Activated CD4-positive, alpha-beta memory T cell treated with anti-CD3 and anti-CD28 coated beads, Interleukin-2, amount 10 ng/mL, durations not matched to agents 7 days and 5 days (primary cell): ENCODE data around the gene DESI1. TPM values are rescaled to one million over a fixed set of nuclear protein-coding genes. Genes with fewer than 3 reads are reported as not detected.

Source experiments
- CTCF ChIA-PET: fragments of 350-600 bp; sonication (Branson Sonifier 250); formaldehyde crosslinking; loops from one replicate; lab custom pipeline; 2021; ENCODE audit warnings: antibody characterized with exemption, inconsistent platforms; lab: Charles Lee
- POLR2A ChIA-PET: fragments of 350-600 bp; sonication (Branson Sonifier 250); formaldehyde crosslinking; loops from one replicate; lab custom pipeline; 2021; ENCODE audit warnings: antibody characterized with exemption; lab: Charles Lee
- DNase-seq: peaks from one replicate; pipeline ENCODE4 v3.0.0-alpha.2; 2020
- H3K27ac Mint-ChIP-seq: one replicate; pipeline ENCODE4 v1.8.0; 2021; ENCODE audit warnings: mild to moderate bottlenecking, mixed read lengths
- H3K27me3 Mint-ChIP-seq: one replicate; pipeline ENCODE4 v1.8.0; 2021; ENCODE audit warnings: mixed read lengths
- H3K36me3 Mint-ChIP-seq: one replicate; pipeline ENCODE4 v1.8.0; 2021; ENCODE audit warnings: low read depth, mixed read lengths
- H3K4me1 Mint-ChIP-seq: one replicate; pipeline ENCODE4 v1.8.0; 2021; ENCODE audit warnings: mixed read lengths
- H3K4me3 Mint-ChIP-seq: one replicate; pipeline ENCODE4 v1.8.0; 2021; ENCODE audit warnings: mild to moderate bottlenecking, mixed read lengths
- H3K9me3 Mint-ChIP-seq: one replicate; pipeline ENCODE4 v1.8.0; 2021; ENCODE audit warnings: mixed read lengths
- total RNA-seq, 2 experiments: library from RNA; stranded (reverse); gene quantifications; one replicate each; pipeline ENCODE4 v1.2.3, GENCODE V29; 2021

Gene DESI1
- total RNA-seq, 2 experiments from 2014 or later: 49.3 to 53.6 TPM

GRCh38 chr22:41551877-41552582 is 68.8 kb downstream of the DESI1 start:
- ChIA-PET CTCF (interaction anchor here (1.5 kb wide), 1 partner anchor 25 kb away, joined by 4 read pairs; no protein-coding TSS in a partner anchor), POLR2A (no interaction called here)
- no peak for DNase-seq
- Mint-ChIP-seq H3K36me3 (no peaks in the 10 kb centered on the region), H3K27me3 (peaks cover 22% of the 10 kb centered on the region), H3K4me1 (peaks cover 2% of the 10 kb centered on the region), H3K27ac (no peak overlapping the region), H3K9me3 (no peaks in the 10 kb centered on the region), H3K4me3 (no peak overlapping the region)

- DNase-seq: no peak
- Mint-ChIP-seq H3K4me3 (no peak overlapping the region), H3K27me3 (peaks cover 15% of the 10 kb centered on the region), H3K9me3 (no peaks in the 10 kb centered on the region), H3K4me1 (no peaks in the 10 kb centered on the region), H3K36me3 (no peaks in the 10 kb centered on the region), H3K27ac (no peak overlapping the region)
- CTCF ChIA-PET: no interaction called here
- POLR2A ChIA-PET: no interaction called here
These were observed 69.8 kb downstream of the DESI1 start for GRCh38 chr22:41550952-41551491.

- Mint-ChIP-seq H3K27me3 (peaks cover 15% of the 10 kb centered on the region), H3K36me3 (peaks cover 2% of the 10 kb centered on the region), H3K27ac (no peak overlapping the region), H3K4me1 (peaks cover 15% of the 10 kb centered on the region), H3K4me3 (no peak overlapping the region), H3K9me3 (no peaks in the 10 kb centered on the region)
- DNase-seq: no peak
- POLR2A ChIA-PET: interaction anchor here (1.5 kb wide), 1 partner anchor 72 kb away, joined by 7 read pairs; the partner anchor contains the start of genes DESI1 and XRCC6
- CTCF ChIA-PET: interaction anchor here (0.8 to 1.0 kb wide), 2 partner anchors 22 to 118 kb away, joined by 3 to 4 read pairs; no protein-coding TSS in a partner anchor
These were observed 72.0 kb downstream of the DESI1 start for GRCh38 chr22:41548830-41549211.

Other genes starting within 250 kb of the DESI1 start
- gene TEF, start 239.1 kb downstream of the DESI1 start, total RNA-seq: 1 to 10 TPM; 2.3 to 3.3 TPM
- gene TOB2, start 174.2 kb downstream of the DESI1 start, total RNA-seq: 10 to 100 TPM; 38.7 to 41.2 TPM
- gene PHF5A, start 152.4 kb downstream of the DESI1 start, total RNA-seq: 10 to 100 TPM; 43.9 to 55.3 TPM
- 10 to 100 TPM; 69.9 to 72.2 TPM for gene ACO2, start 151.9 kb downstream of the DESI1 start, total RNA-seq
- gene POLR3H, start 76.6 kb downstream of the DESI1 start, total RNA-seq: 10 to 100 TPM; 19.2 to 20.5 TPM
- not detected for gene CSDC2, start 60.0 kb downstream of the DESI1 start, total RNA-seq
- gene PMM1, start 31.2 kb downstream of the DESI1 start, total RNA-seq: 10 to 100 TPM; 44.4 to 46.2 TPM
- gene XRCC6, start 252 bp upstream of the DESI1 start, total RNA-seq: 100 to 1,000 TPM; 244 to 251 TPM
- 100 to 1,000 TPM; 166 to 176 TPM for gene SNU13, start 67.8 kb upstream of the DESI1 start, total RNA-seq
- 10 to 100 TPM; 75.5 to 79.1 TPM for gene MEI1, start 78.5 kb upstream of the DESI1 start, total RNA-seq
- 10 to 100 TPM; 17.9 to 20.3 TPM for gene CCDC134, start 179.6 kb upstream of the DESI1 start, total RNA-seq
- gene SREBF2, start 212.1 kb upstream of the DESI1 start, total RNA-seq: 100 to 1,000 TPM; 150 to 157 TPM